NB4 (cell line): ENCODE data around the gene CD44.
A peak's percentile ranks its signal among the peaks of the same experiment; 100 is the strongest.

Experiments used
- DNase-seq: peaks from one replicate; pipeline ENCODE4 v3.0.0; 2010; ENCODE audit warnings: low read depth
- H3K4me3 ChIP-seq: one replicate; pipeline ENCODE4 v1.5.1; 2011; ENCODE audit warnings: mild to moderate bottlenecking, low read depth, low read length, moderate library complexity
- MAX ChIP-seq: IDR thresholded peaks from 2 replicates; pipeline ENCODE4 v1.6.1; 2011; ENCODE audit warnings: low read depth, low read length
- MYC ChIP-seq: IDR thresholded peaks from 2 replicates; pipeline ENCODE4 v1.6.1; 2011; ENCODE audit warnings: low read depth, low read length
- POLR2A ChIP-seq: IDR thresholded peaks from 2 replicates; pipeline ENCODE4 v1.6.1; 2011; ENCODE audit warnings: mild to moderate bottlenecking; ENCODE audit not compliant: insufficient read length; ENCODE audit errors: extremely low read depth
- TF ChIP-seq, protein P1 (sequence below): IDR thresholded peaks from one replicate; pipeline ENCODE4 v1.5.1; 2012; ENCODE audit warnings: low read depth, low read length

CD44 gene

DNA sequence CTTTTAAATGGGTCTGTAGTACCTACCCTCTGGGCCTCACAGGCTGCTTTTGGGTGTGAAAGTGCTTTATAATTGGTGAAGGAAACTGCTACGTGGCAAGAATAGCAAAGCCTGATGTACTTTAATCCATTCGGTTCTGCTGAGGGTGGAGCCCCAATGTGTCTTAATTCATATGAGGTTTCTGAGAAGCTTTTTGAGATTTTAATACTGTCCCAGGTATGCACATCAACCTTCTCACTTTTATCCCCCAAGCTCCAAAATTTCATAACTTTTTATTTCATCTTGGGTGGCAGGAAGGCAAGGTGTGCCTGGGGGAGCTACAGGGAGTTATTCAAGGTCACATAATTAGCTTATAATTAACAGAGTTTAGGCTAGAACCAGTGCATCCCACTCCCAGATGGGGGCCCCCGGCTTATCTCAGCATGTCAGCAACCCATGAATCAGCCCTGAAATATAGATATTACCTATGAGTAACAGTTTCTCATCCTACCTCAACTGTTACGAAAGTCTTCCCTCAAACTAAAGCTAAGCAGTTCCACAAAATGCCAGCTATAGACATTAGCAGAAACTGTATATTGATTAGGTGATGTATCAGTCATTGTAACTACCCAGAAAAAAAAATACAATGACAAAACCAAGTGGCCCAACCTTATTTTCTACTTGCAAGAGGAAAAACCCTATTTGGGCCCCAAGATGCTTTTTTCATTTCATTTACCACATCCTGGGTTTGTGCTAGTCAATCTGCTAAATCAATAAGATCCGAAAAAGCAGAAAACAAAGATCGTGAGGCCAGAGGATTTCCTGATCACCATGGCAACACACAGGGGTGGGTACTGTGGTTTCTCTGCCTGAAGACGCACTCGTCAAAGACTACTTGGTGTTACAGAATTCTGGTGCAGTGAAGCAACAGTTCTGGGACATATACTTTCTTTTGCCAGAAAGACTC, 26.7 kb downstream of the CD44 start:
- TF ChIP-seq MYC (no peak), MAX (no peak), POLR2A (no peak)
- TF ChIP-seq, protein P1, sequence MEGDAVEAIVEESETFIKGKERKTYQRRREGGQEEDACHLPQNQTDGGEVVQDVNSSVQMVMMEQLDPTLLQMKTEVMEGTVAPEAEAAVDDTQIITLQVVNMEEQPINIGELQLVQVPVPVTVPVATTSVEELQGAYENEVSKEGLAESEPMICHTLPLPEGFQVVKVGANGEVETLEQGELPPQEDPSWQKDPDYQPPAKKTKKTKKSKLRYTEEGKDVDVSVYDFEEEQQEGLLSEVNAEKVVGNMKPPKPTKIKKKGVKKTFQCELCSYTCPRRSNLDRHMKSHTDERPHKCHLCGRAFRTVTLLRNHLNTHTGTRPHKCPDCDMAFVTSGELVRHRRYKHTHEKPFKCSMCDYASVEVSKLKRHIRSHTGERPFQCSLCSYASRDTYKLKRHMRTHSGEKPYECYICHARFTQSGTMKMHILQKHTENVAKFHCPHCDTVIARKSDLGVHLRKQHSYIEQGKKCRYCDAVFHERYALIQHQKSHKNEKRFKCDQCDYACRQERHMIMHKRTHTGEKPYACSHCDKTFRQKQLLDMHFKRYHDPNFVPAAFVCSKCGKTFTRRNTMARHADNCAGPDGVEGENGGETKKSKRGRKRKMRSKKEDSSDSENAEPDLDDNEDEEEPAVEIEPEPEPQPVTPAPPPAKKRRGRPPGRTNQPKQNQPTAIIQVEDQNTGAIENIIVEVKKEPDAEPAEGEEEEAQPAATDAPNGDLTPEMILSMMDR = no peak
- no peak overlapping the region for H3K4me3 ChIP-seq
- DNase-seq = peak; percentile 65

DNA sequence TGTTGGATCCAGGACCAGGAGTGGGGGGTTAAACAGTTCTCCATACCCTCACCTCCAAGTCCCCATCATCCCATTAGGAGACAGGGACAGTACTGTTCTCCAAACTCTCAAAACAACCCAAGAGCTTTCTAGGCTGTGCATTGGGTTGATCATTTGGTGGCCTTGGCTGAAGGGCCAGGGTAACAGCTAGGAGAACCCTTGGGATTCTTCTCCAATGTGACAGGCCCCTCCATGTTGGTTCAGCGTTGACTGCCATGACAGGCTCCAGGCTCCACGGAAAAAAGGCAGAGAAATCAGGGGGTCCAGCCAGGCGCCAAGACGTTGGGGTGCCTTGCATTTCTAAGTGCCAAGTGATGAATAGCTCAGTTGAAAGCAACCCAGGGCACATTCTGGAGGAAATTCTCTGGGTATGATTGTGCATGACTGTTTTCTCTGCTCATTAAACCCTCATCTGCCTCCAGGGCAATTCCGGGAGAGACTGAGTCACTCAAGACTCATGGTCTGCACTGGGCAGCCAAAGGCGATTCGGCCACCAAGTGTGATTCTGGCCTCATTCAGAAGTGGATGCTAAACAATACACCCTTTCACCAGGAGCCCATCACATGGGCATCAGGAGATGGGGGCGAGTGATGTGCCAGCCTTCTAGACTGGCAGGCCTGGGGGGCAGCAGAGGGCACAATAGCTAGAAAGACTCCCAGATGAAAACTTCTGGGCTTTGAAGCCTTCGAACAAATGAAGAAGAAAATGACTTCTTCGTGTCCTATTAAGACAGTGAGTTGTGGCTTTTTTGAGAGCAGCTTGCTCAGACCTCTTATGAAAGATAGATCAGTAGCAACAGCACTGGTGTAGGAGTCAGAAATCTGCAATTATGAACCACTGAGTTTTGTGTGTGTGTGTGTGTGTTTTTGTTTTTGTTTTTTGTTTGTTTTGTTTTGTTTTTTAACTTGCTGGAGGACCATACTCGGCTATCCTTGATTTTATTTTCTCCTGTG, 27.7 kb downstream of the CD44 start:
- no peak for DNase-seq
- H3K4me3 ChIP-seq = no peak overlapping the region
- TF ChIP-seq POLR2A (no peak), MAX (no peak), MYC (no peak)
- TF ChIP-seq, protein P1 = no peak

- H3K4me3 ChIP-seq = no peak overlapping the region
- DNase-seq = no peak
- TF ChIP-seq POLR2A = no peak
- no peak for TF ChIP-seq MYC
- TF ChIP-seq, protein P1 = no peak
- no peak for TF ChIP-seq MAX
These were observed 28.5 kb downstream of the CD44 start for GRCh38 chr11:35167426-35167954.

GRCh38 chr11:35168671-35169070, 29.7 kb downstream of the CD44 start:
- no peak for DNase-seq
- no peak for TF ChIP-seq MAX
- TF ChIP-seq, protein P1 = no peak
- TF ChIP-seq POLR2A = no peak
- TF ChIP-seq MYC = no peak
- H3K4me3 ChIP-seq = no peak overlapping the region

DNA sequence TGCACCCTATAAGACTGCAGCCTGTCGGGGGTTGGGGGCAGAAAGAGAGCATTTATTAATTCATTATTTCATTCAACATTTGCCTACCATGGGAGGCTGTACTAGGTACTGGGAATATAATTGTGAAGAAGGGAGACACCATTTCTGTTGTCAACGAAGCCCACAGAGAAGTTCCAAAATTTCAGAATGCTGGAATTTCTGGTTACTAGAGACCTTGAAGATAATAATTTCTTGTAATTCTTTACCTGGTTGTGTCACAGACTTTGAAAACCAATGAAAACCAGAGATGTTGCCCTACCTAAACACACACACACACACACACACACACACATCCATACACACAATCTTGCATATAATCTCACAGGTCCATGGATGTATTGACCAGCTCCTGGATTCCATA, 30.1 kb downstream of the CD44 start:
- TF ChIP-seq, protein P1 = no peak
- TF ChIP-seq MAX (no peak), MYC (no peak), POLR2A (no peak)

More for the DNA sequence above, 30.1 kb downstream of the CD44 start:
- DNase-seq = no peak
- no peak overlapping the region for H3K4me3 ChIP-seq
